Activated CD8-positive, alpha-beta T cell treated with anti-CD3 and anti-CD28 coated beads for 36 hours (primary cell): ENCODE data around the gene GRK5. TPM values are rescaled to one million over a fixed set of nuclear protein-coding genes. Genes with fewer than 3 reads are reported as not detected.
A peak's percentile ranks its signal among the peaks of the same experiment; 100 is the strongest.

Experiments
- ATAC-seq: fragments of 200-7000 bp; cut with Tn5 transposase; one replicate; pipeline ENCODE4 v1.10.0; 2021; ENCODE audit warnings: mild to moderate bottlenecking, moderate library complexity
- CTCF ChIA-PET: fragments of 350-600 bp; sonication (Branson Sonifier 250); formaldehyde crosslinking; loops from one replicate; lab custom pipeline; 2021; ENCODE audit warnings: antibody characterized with exemption; lab: Charles Lee
- POLR2A ChIA-PET: fragments of 350-600 bp; sonication (Branson Sonifier 250); formaldehyde crosslinking; loops from one replicate; lab custom pipeline; 2021; ENCODE audit warnings: antibody characterized with exemption; lab: Charles Lee
- DNase-seq: peaks from one replicate; pipeline ENCODE4 v3.0.0-alpha.2; 2020
- H3K27ac Mint-ChIP-seq: one replicate; pipeline ENCODE4 v1.8.0; 2021; ENCODE audit warnings: mild to moderate bottlenecking, mixed read lengths
- H3K27me3 Mint-ChIP-seq: one replicate; pipeline ENCODE4 v1.8.0; 2021; ENCODE audit warnings: mixed read lengths
- H3K36me3 Mint-ChIP-seq: one replicate; pipeline ENCODE4 v1.8.0; 2021; ENCODE audit warnings: low read depth, mixed read lengths
- H3K4me1 Mint-ChIP-seq: one replicate; pipeline ENCODE4 v1.8.0; 2021; ENCODE audit warnings: low read depth, mixed read lengths
- H3K4me3 Mint-ChIP-seq: one replicate; pipeline ENCODE4 v1.8.0; 2021; ENCODE audit warnings: mild to moderate bottlenecking, moderate library complexity, mixed read lengths
- H3K9me3 Mint-ChIP-seq: one replicate; pipeline ENCODE4 v1.8.0; 2021; ENCODE audit warnings: mixed read lengths
- CTCF ChIP-seq: fragments of 200-600 bp; IDR thresholded peaks from one replicate; pipeline ENCODE4 v1.8.0; 2022; ENCODE audit warnings: antibody characterized with exemption, mild to moderate bottlenecking
- intact Hi-C: fragments of 100-400 bp; cut with micrococcal nuclease; formaldehyde crosslinking; loops from one replicate; pipeline ENCODE4 v1.10.0; 2022
- total RNA-seq, 2 experiments: library from RNA; stranded (reverse); gene quantifications; one replicate each; pipeline ENCODE4 v1.2.3, GENCODE V29; 2021

The GRK5 gene
- total RNA-seq, 2 experiments from 2014 or later = 14.8 to 15.6 TPM

- DNase-seq (no peak), ATAC-seq (no peak)
- ChIA-PET POLR2A (no interaction called here), CTCF (interaction anchor here (0.8 to 1.5 kb wide), 3 partner anchors 189 to 197 kb away, joined by 3 to 4 read pairs (median 3); partner anchors contain the start of gene GRK5)
- H3K4me3 Mint-ChIP-seq = no peak overlapping the region
- H3K27ac Mint-ChIP-seq = peak overlapping the region; percentile 34
- TF ChIP-seq CTCF = no peak
- H3K4me1 Mint-ChIP-seq = peaks cover 19% of the 10 kb centered on the region
- H3K27me3 Mint-ChIP-seq = no peaks in the 10 kb centered on the region
- intact Hi-C loops = no loop called here
- no peaks in the 10 kb centered on the region for H3K9me3 Mint-ChIP-seq
- H3K36me3 Mint-ChIP-seq = no peaks in the 10 kb centered on the region
These were observed 188.8 kb downstream of the GRK5 start for GRCh38 chr10:119396008-119396708.

- intact Hi-C loops = no loop called here
- Mint-ChIP-seq H3K9me3 (no peaks in the 10 kb centered on the region), H3K4me3 (no peak overlapping the region), H3K36me3 (no peaks in the 10 kb centered on the region), H3K27ac (no peak overlapping the region), H3K4me1 (peaks cover 15% of the 10 kb centered on the region), H3K27me3 (no peaks in the 10 kb centered on the region)
- ChIA-PET CTCF (interaction anchor here (0.8 to 1.5 kb wide), 2 partner anchors 190 to 197 kb away, joined by 3 read pairs; no protein-coding TSS in a partner anchor), POLR2A (no interaction called here)
- no peak for TF ChIP-seq CTCF
- no peak for ATAC-seq
- no peak for DNase-seq
These were observed 189.3 kb downstream of the GRK5 start for GRCh38 chr10:119396709-119397071.

- Mint-ChIP-seq H3K27ac (no peak overlapping the region), H3K27me3 (no peaks in the 10 kb centered on the region), H3K9me3 (no peaks in the 10 kb centered on the region), H3K4me1 (peaks cover 12% of the 10 kb centered on the region), H3K4me3 (no peak overlapping the region), H3K36me3 (no peaks in the 10 kb centered on the region)
- TF ChIP-seq CTCF = no peak
- intact Hi-C loops = no loop called here
- POLR2A ChIA-PET = no interaction called here
- no peak for DNase-seq
- CTCF ChIA-PET = interaction anchor here (1.5 kb wide), 1 partner anchor 198 kb away, joined by 3 read pairs; no protein-coding TSS in a partner anchor
- ATAC-seq = no peak
These were observed 190.0 kb downstream of the GRK5 start for GRCh38 chr10:119397416-119397815.

GRCh38 chr10:119398996-119399395 lies 191.6 kb downstream of the GRK5 start:
- ChIA-PET CTCF (no interaction called here), POLR2A (interaction anchor here (1.1 to 1.2 kb wide), 2 partner anchors 83 to 92 kb away, joined by 3 to 5 read pairs; no protein-coding TSS in a partner anchor)
- H3K27ac Mint-ChIP-seq = no peak overlapping the region
- ATAC-seq (no peak), DNase-seq (no peak)
- no peak for TF ChIP-seq CTCF
- H3K27me3 Mint-ChIP-seq = no peaks in the 10 kb centered on the region
- no peaks in the 10 kb centered on the region for H3K36me3 Mint-ChIP-seq
- peaks cover 8% of the 10 kb centered on the region for H3K4me1 Mint-ChIP-seq
- no peaks in the 10 kb centered on the region for H3K9me3 Mint-ChIP-seq
- intact Hi-C loops = no loop called here
- H3K4me3 Mint-ChIP-seq = no peak overlapping the region

- ChIA-PET CTCF (no interaction called here), POLR2A (interaction anchor here (1.1 to 1.2 kb wide), 2 partner anchors 84 to 93 kb away, joined by 3 to 5 read pairs; no protein-coding TSS in a partner anchor)
- ATAC-seq (no peak), DNase-seq (no peak)
- Mint-ChIP-seq H3K4me3 (no peak overlapping the region), H3K4me1 (peaks cover 5% of the 10 kb centered on the region), H3K36me3 (no peaks in the 10 kb centered on the region), H3K9me3 (no peaks in the 10 kb centered on the region), H3K27ac (no peak overlapping the region), H3K27me3 (no peaks in the 10 kb centered on the region)
- no peak for TF ChIP-seq CTCF
- intact Hi-C loops = no loop called here
These were observed 192.1 kb downstream of the GRK5 start for GRCh38 chr10:119399466-119399865.
